Erythroblast (primary cell): ENCODE results near the gene CLEC11A.

ENCODE experiments used
- GATA1 ChIP-seq: IDR thresholded peaks from 2 replicates; pipeline ENCODE4 v1.6.1; 2011; ENCODE audit warnings: low read depth, mild to moderate bottlenecking, control low read depth, low read length, moderate library complexity
- POLR2A ChIP-seq: IDR thresholded peaks from 2 replicates; pipeline ENCODE4 v1.6.1; 2011; ENCODE audit warnings: mild to moderate bottlenecking, low read length

GRCh38 chr19:50678323-50678722 lies 44.8 kb upstream of the CLEC11A start:
- TF ChIP-seq POLR2A (no peak), GATA1 (no peak)
